H1 (cell line): ENCODE data around the gene ACSL3.

Source experiments
- ATF2 ChIP-seq: IDR thresholded peaks from 2 replicates; pipeline ENCODE4 v1.6.1; 2012; ENCODE audit warnings: low read length, inconsistent platforms
- BCL11A ChIP-seq, 2 experiments: IDR thresholded peaks; one replicate each; pipeline ENCODE4 v1.6.1; 2011; ENCODE audit warnings: low read depth in 2 of 2, low read length in 2 of 2, mild to moderate bottlenecking in 2 of 2
- CTCF ChIP-seq, 3 experiments: IDR thresholded peaks; 1 replicate in 2 of 3; 2 replicates in 1 of 3; pipeline versions ENCODE4 v1.5.1 to v1.6.1; 2011; ENCODE audit warnings: low read length in 3 of 3, mild to moderate bottlenecking in 3 of 3, inconsistent platforms in 2 of 3, low read depth in 1 of 3, moderate library complexity in 1 of 3; ENCODE audit not compliant: insufficient read depth in 1 of 3; ENCODE audit errors: control extremely low read depth in 1 of 3
- EP300 ChIP-seq, 2 experiments: IDR thresholded peaks; 1 replicate in 1 of 2; 2 replicates in 1 of 2; pipeline ENCODE4 v1.6.1; 2011 to 2012; ENCODE audit warnings: low read depth in 2 of 2, low read length in 2 of 2, mild to moderate bottlenecking in 2 of 2, borderline replicate concordance in 1 of 2, inconsistent platforms in 1 of 2, moderate library complexity in 1 of 2
- EZH2 ChIP-seq: fragments of 200-600 bp; sonication (generic); IDR thresholded peaks from 2 replicates; pipeline ENCODE4 v1.7.1; 2012; ENCODE audit warnings: low read depth, mild to moderate bottlenecking, moderate library complexity, low read length, inconsistent platforms; ENCODE audit not compliant: severe bottlenecking
- GABPA ChIP-seq: IDR thresholded peaks from 2 replicates; pipeline ENCODE4 v1.6.1; 2011; ENCODE audit warnings: mild to moderate bottlenecking, low read length, moderate library complexity, borderline replicate concordance; ENCODE audit not compliant: insufficient read depth
- GTF2F1 ChIP-seq: IDR thresholded peaks from 2 replicates; pipeline ENCODE4 v1.6.1; 2012; ENCODE audit warnings: low read depth, low read length, improper control_type of control experiment, borderline replicate concordance
- PHF8 ChIP-seq: fragments of 200-600 bp; sonication (generic); conservative IDR thresholded peaks from 2 replicates; pipeline ENCODE4 v1.7.1; 2012; ENCODE audit warnings: low read depth, mild to moderate bottlenecking, inconsistent platforms, low read length, moderate library complexity
- POLR2A ChIP-seq, 2 experiments: IDR thresholded peaks; 1 replicate in 1 of 2; 2 replicates in 1 of 2; pipeline ENCODE4 v1.6.1; 2011; ENCODE audit warnings: low read depth in 2 of 2, low read length in 2 of 2, mild to moderate bottlenecking in 2 of 2; ENCODE audit errors: control extremely low read depth in 1 of 2
- POLR2AphosphoS5 ChIP-seq: IDR thresholded peaks from 2 replicates; pipeline ENCODE4 v1.6.1; 2011; ENCODE audit warnings: low read depth, low read length
- SIN3A ChIP-seq, 2 experiments: IDR thresholded peaks in 1 of 2; conservative IDR thresholded peaks in 1 of 2; 2 replicates each; pipeline ENCODE4 v1.6.1; 2011 to 2012; ENCODE audit warnings: low read length in 2 of 2, improper control_type of control experiment in 1 of 2, low read depth in 1 of 2, mild to moderate bottlenecking in 1 of 2
- SP1 ChIP-seq: IDR thresholded peaks from 2 replicates; pipeline ENCODE4 v1.6.1; 2011; ENCODE audit warnings: low read depth, low read length
- TAF1 ChIP-seq: IDR thresholded peaks from 2 replicates; pipeline ENCODE4 v1.6.1; 2011; ENCODE audit warnings: mild to moderate bottlenecking, low read depth, low read length
- TBP ChIP-seq: IDR thresholded peaks from 2 replicates; pipeline ENCODE4 v1.6.1; 2011; ENCODE audit warnings: low read depth, low read length, improper control_type of control experiment

- TF ChIP-seq SP1: no peak
- TF ChIP-seq TAF1: no peak
- TF ChIP-seq SIN3A (conservative IDR thresholded peaks at IDR 0.05 in 1 of 2, IDR thresholded peaks at IDR 0.05 in 1 of 2; ENCODE audit: low read depth in 1 of 2, low read length in 2 of 2): no peak
- no peak for TF ChIP-seq EZH2
- no peak for TF ChIP-seq TBP
- TF ChIP-seq EP300 (IDR thresholded peaks at IDR 0.05; ENCODE audit: borderline replicate concordance in 1 of 2, low read depth in 2 of 2, low read length in 2 of 2): no peak
- no peak for TF ChIP-seq POLR2AphosphoS5
- TF ChIP-seq GABPA: no peak
- no peak for TF ChIP-seq CTCF (IDR thresholded peaks at IDR 0.05; ENCODE audit: control extremely low read depth in 1 of 3, insufficient read depth in 1 of 3, low read depth in 1 of 3, low read length in 3 of 3)
- no peak for TF ChIP-seq POLR2A (IDR thresholded peaks at IDR 0.05; ENCODE audit: control extremely low read depth in 1 of 2, low read depth in 2 of 2, low read length in 2 of 2)
- TF ChIP-seq BCL11A (IDR thresholded peaks at IDR 0.05; ENCODE audit: low read depth in 2 of 2, low read length in 2 of 2): no peak
- TF ChIP-seq PHF8: no peak
- TF ChIP-seq ATF2: no peak
- TF ChIP-seq GTF2F1: no peak
These were observed 1.5 kb downstream of the ACSL3 start for GRCh38 chr2:222862106-222862908.
